Tibial artery (tissue), 4 donors: ENCODE measurements around the gene MYOD1.

Source experiments
- DNase-seq, 2 donors: peaks; one replicate each; pipeline ENCODE4 v3.0.0-alpha.2; 2019
- H3K27ac ChIP-seq, 2 donors: fragments of 200-600 bp; sonication (generic) in 1 of 2; 1 replicate in 1 of 2; 2 replicates in 1 of 2; pipeline ENCODE4 v1.5.1; 2018 to 2019; ENCODE audit warnings: mild to moderate bottlenecking in 1 of 2
- H3K27me3 ChIP-seq, 2 donors: fragments of 200-600 bp; sonication (generic) in 1 of 2; one replicate each; pipeline versions ENCODE4 v1.5.1 to v1.6.0; 2016 to 2019
- H3K36me3 ChIP-seq, 3 donors: fragments of 200-600 bp; sonication (generic) in 2 of 3; one replicate each; pipeline ENCODE4 v1.5.1; 2016 to 2019; ENCODE audit warnings: mild to moderate bottlenecking in 2 of 3
- H3K4me1 ChIP-seq, 4 donors: fragments of 200-600 bp; sonication (generic) in 2 of 4; 1 replicate in 3 of 4; 2 replicates in 1 of 4; pipeline ENCODE4 v1.5.1; 2016 to 2019
- H3K4me3 ChIP-seq, 2 donors: fragments of 200-600 bp; sonication (generic) in 1 of 2; 1 replicate in 1 of 2; 2 replicates in 1 of 2; pipeline ENCODE4 v1.5.1; 2018 to 2019; ENCODE audit warnings: mild to moderate bottlenecking in 2 of 2
- H3K9me3 ChIP-seq, 3 donors: fragments of 200-600 bp; sonication (generic) in 1 of 3; one replicate each; pipeline ENCODE4 v1.5.1; 2016 to 2019
- intact Hi-C: fragments of 100-400 bp; cut with DNase I; formaldehyde crosslinking; loops from one replicate; pipeline ENCODE4 v1.15.0; 2023; ENCODE audit warnings: low total_unique reads
- TF ChIP-seq, protein P1 (sequence below), 2 experiments: fragments of 200-600 bp in 1 of 2; fragments of 450-650 bp in 1 of 2; IDR thresholded peaks; one replicate each; pipeline ENCODE4 v1.5.1; 2017 to 2019; ENCODE audit warnings: antibody characterized with exemption in 2 of 2, mild to moderate bottlenecking in 1 of 2, moderate library complexity in 1 of 2

Gene MYOD1

DNA sequence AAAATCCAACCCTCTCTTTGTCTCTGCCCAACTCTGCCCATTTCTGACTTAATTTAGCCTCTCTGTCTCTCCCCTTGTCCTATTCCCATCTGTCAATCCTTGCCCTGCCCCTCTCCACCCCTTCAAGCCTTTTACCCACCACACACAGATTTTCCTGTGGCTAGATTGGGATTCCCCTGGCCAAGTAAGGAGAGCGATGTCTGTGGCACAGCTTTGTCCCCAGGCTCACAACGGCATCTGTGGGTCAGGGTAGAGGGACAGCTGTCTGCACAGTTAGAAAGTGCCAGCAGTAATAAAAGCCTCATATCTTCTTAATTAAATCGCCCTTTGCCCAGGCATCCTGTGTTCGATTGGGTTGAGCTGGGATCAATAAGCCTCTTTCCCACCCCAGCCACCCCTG is 13.9 kb downstream of the MYOD1 start:
- TF ChIP-seq, protein P1, sequence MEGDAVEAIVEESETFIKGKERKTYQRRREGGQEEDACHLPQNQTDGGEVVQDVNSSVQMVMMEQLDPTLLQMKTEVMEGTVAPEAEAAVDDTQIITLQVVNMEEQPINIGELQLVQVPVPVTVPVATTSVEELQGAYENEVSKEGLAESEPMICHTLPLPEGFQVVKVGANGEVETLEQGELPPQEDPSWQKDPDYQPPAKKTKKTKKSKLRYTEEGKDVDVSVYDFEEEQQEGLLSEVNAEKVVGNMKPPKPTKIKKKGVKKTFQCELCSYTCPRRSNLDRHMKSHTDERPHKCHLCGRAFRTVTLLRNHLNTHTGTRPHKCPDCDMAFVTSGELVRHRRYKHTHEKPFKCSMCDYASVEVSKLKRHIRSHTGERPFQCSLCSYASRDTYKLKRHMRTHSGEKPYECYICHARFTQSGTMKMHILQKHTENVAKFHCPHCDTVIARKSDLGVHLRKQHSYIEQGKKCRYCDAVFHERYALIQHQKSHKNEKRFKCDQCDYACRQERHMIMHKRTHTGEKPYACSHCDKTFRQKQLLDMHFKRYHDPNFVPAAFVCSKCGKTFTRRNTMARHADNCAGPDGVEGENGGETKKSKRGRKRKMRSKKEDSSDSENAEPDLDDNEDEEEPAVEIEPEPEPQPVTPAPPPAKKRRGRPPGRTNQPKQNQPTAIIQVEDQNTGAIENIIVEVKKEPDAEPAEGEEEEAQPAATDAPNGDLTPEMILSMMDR (IDR thresholded peaks at IDR 0.05): no peak
- H3K27me3 ChIP-seq: peaks cover 0 to 53% of the 10 kb centered on the region in 2 donors
- intact Hi-C loops: loop anchor here (5.0 kb wide), 1 partner anchor 244 kb away; no protein-coding TSS in a partner anchor

DNA sequence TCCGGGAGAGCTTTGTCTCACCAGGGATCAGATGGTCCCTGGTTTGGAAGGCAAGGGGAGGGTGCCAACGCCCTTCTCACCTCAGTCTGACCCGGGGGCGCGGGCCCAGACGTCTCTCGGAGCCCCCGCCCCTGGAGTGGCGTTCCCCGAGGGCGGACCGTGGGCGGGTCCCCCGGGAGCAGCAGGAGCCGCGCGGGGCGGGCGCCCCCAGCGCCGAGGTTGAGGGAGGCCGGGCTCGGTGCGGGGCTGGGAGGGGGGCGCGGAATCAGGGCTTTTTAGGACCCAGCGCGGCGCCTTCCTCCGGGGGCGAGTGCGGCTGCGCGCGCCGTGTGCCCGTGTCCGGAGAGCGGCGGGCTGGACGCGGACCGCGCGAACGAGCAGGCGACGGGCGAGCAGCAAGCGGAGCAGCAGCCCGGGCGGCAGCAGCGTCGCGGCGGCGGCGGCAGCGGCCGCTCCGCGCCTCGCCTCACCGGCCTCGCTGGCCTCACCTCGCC is 15.1 kb downstream of the MYOD1 start, which contains the start of gene KCNC1:
Gene KCNC1 (plus strand): TSS at position 364 of the 494 bp plus-strand sequence. CDS start 1,222 bp downstream, outside the sequence.
- peak in 1 of 2 donors; percentile 46 for DNase-seq
- H3K27ac ChIP-seq: no peak within 1 kb of the TSS
- TF ChIP-seq, protein P1 (IDR thresholded peaks at IDR 0.05): no peak

More for the DNA sequence above, 13.9 kb downstream of the MYOD1 start:
- H3K4me1 ChIP-seq: peaks cover 0 to 24% (median 19%) of the 10 kb centered on the region in 4 donors
- no peaks in the 10 kb centered on the region for H3K9me3 ChIP-seq
- peak in 1 of 2 donors; percentile 39 for DNase-seq
- no peak overlapping the region for H3K4me3 ChIP-seq
- H3K36me3 ChIP-seq: no peaks in the 10 kb centered on the region
- H3K27ac ChIP-seq: no peak overlapping the region

DNA sequence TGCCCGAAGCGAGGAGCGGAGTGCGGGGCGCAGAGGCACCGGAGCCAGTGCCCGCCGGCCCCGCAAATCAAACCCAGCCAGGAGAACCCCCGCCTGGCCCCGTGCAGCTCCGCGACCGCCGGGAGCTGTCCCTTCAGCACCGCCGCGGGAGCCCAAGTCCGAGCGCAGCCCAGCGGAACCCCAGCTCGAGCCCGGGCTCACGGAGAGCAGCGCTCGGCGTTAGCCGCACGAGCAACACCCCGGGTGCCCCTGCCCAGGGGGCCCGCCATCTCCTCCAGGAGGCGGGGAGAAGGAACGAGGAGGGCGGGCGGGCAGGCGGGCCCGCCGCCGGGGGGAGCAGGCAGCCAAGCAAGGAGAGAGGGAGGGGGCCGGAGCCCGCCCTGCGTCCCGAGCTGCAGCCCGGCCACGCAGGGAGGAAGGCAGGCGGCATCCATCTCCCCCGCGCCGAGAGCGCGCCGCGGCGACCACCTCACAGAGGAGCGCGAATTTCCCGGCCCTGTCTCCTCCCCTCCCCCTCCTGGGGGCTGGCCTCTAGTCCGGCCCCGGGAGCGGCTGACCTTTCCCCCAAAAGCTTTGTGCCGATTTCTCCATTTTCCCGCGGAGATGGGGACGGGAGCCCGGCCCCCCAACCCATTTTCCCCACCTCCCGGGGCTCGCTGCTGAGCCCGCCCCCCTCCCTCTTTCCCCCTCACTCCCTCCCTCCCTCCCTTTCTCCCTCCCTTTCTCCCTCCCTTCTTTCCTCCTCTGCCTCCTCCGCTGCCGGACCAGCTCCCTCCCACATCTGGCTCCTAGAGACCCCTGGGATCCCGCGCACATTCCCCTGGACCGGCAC is 15.8 kb downstream of the MYOD1 start:
- no peaks in the 10 kb centered on the region for H3K9me3 ChIP-seq
- DNase-seq: peak; percentile 41 to 72
- no peak overlapping the region for H3K27ac ChIP-seq
- no peaks in the 10 kb centered on the region for H3K36me3 ChIP-seq
- H3K4me1 ChIP-seq: peaks cover 0 to 24% (median 19%) of the 10 kb centered on the region in 4 donors
- H3K27me3 ChIP-seq: peaks cover 0 to 61% of the 10 kb centered on the region in 2 donors
- intact Hi-C loops: loop anchor here (5.0 kb wide), 1 partner anchor 242 kb away; no protein-coding TSS in a partner anchor
- TF ChIP-seq, protein P1 (IDR thresholded peaks at IDR 0.05): no peak
- H3K4me3 ChIP-seq: peak overlapping the region; percentile 40 to 49

More for the DNA sequence above, 15.1 kb downstream of the MYOD1 start, which contains the start of gene KCNC1:
- peaks cover 0 to 58% of the 10 kb centered on the region in 2 donors for H3K27me3 ChIP-seq
- H3K36me3 ChIP-seq: no peaks in the 10 kb centered on the region
- H3K9me3 ChIP-seq: no peaks in the 10 kb centered on the region
- peak within 1 kb of the TSS; percentile 40 to 49 for H3K4me3 ChIP-seq
- peaks cover 0 to 24% (median 19%) of the 10 kb centered on the region in 4 donors for H3K4me1 ChIP-seq
- intact Hi-C loops: loop anchor here (5.0 kb wide), 1 partner anchor 243 kb away; no protein-coding TSS in a partner anchor

DNA sequence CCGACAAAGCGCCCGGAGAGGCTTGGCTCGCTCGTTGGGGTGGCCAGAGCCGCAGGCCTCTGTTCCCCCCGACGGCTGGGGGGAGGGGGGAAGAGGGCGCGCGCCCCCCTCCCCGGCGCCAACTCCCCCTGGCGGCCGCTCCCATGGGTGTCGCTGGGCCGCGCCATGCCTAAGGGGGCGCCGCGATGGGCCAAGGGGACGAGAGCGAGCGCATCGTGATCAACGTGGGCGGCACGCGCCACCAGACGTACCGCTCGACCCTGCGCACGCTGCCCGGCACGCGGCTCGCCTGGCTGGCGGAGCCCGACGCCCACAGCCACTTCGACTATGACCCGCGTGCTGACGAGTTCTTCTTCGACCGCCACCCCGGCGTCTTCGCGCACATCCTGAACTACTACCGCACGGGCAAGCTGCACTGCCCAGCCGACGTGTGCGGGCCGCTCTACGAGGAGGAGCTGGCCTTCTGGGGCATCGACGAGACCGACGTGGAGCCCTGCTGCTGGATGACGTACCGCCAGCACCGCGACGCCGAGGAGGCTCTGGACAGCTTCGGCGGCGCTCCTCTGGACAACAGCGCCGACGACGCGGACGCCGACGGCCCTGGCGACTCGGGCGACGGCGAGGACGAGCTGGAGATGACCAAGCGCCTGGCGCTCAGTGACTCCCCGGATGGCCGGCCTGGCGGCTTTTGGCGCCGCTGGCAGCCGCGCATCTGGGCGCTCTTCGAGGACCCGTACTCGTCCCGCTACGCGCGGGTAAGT is 16.6 kb downstream of the MYOD1 start:
- intact Hi-C loops: no loop called here
- no peaks in the 10 kb centered on the region for H3K9me3 ChIP-seq
- TF ChIP-seq, protein P1 (IDR thresholded peaks at IDR 0.05): no peak
- no peak overlapping the region for H3K27ac ChIP-seq
- peaks cover 0 to 61% of the 10 kb centered on the region in 2 donors for H3K27me3 ChIP-seq
- no peaks in the 10 kb centered on the region for H3K36me3 ChIP-seq
- H3K4me1 ChIP-seq: peaks cover 0 to 24% (median 19%) of the 10 kb centered on the region in 4 donors
- peak in 1 of 2 donors; percentile 37 for DNase-seq
- peak overlapping the region in 1 of 2 donors; percentile 49 for H3K4me3 ChIP-seq

DNA sequence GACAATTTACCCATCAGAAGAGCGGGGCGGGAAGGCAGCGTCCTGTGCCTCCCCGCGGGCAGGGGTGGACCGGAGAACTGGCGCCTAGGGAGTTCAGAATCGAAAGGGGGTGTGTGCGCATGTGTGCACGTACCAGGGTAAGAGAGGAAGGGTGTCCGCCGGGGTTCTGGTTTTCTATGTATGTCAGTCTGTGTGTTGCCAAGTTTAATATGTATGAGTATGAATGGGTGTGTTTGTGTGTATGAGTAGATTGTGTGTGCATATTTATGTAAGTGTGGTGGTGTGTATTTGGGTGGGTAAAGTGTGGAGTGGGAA is 17.2 kb downstream of the MYOD1 start:
- DNase-seq: peak in 1 of 2 donors; percentile 31
- no peaks in the 10 kb centered on the region for H3K9me3 ChIP-seq
- H3K4me3 ChIP-seq: no peak overlapping the region
- H3K27ac ChIP-seq: no peak overlapping the region
- H3K4me1 ChIP-seq: peaks cover 0 to 24% (median 19%) of the 10 kb centered on the region in 4 donors
- H3K27me3 ChIP-seq: peaks cover 0 to 64% of the 10 kb centered on the region in 2 donors
- TF ChIP-seq, protein P1 (IDR thresholded peaks at IDR 0.05): no peak
- H3K36me3 ChIP-seq: no peaks in the 10 kb centered on the region
- intact Hi-C loops: no loop called here
